ENCODE measurements around the gene GRWD1. TPM values are rescaled to one million over a fixed set of nuclear protein-coding genes. Genes with fewer than 3 reads are reported as not detected.

Gene GRWD1
- total and polyA plus RNA-seq, 2 of the 13 experiments (the other 11 are each of a cell fraction or from before 2014, with no cell fraction given) = 10.8 to 46.6 TPM

GRCh38 chr19:48500830-48501493 is 55.2 kb downstream of the GRWD1 start (continued):
- TF ChIP-seq, protein P1, sequence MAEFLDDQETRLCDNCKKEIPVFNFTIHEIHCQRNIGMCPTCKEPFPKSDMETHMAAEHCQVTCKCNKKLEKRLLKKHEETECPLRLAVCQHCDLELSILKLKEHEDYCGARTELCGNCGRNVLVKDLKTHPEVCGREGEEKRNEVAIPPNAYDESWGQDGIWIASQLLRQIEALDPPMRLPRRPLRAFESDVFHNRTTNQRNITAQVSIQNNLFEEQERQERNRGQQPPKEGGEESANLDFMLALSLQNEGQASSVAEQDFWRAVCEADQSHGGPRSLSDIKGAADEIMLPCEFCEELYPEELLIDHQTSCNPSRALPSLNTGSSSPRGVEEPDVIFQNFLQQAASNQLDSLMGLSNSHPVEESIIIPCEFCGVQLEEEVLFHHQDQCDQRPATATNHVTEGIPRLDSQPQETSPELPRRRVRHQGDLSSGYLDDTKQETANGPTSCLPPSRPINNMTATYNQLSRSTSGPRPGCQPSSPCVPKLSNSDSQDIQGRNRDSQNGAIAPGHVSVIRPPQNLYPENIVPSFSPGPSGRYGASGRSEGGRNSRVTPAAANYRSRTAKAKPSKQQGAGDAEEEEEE (CRISPR knock-in tag; IDR thresholded peaks at IDR 0.05; ENCODE audit: borderline replicate concordance) = no peak
- TF ChIP-seq, protein P2, sequence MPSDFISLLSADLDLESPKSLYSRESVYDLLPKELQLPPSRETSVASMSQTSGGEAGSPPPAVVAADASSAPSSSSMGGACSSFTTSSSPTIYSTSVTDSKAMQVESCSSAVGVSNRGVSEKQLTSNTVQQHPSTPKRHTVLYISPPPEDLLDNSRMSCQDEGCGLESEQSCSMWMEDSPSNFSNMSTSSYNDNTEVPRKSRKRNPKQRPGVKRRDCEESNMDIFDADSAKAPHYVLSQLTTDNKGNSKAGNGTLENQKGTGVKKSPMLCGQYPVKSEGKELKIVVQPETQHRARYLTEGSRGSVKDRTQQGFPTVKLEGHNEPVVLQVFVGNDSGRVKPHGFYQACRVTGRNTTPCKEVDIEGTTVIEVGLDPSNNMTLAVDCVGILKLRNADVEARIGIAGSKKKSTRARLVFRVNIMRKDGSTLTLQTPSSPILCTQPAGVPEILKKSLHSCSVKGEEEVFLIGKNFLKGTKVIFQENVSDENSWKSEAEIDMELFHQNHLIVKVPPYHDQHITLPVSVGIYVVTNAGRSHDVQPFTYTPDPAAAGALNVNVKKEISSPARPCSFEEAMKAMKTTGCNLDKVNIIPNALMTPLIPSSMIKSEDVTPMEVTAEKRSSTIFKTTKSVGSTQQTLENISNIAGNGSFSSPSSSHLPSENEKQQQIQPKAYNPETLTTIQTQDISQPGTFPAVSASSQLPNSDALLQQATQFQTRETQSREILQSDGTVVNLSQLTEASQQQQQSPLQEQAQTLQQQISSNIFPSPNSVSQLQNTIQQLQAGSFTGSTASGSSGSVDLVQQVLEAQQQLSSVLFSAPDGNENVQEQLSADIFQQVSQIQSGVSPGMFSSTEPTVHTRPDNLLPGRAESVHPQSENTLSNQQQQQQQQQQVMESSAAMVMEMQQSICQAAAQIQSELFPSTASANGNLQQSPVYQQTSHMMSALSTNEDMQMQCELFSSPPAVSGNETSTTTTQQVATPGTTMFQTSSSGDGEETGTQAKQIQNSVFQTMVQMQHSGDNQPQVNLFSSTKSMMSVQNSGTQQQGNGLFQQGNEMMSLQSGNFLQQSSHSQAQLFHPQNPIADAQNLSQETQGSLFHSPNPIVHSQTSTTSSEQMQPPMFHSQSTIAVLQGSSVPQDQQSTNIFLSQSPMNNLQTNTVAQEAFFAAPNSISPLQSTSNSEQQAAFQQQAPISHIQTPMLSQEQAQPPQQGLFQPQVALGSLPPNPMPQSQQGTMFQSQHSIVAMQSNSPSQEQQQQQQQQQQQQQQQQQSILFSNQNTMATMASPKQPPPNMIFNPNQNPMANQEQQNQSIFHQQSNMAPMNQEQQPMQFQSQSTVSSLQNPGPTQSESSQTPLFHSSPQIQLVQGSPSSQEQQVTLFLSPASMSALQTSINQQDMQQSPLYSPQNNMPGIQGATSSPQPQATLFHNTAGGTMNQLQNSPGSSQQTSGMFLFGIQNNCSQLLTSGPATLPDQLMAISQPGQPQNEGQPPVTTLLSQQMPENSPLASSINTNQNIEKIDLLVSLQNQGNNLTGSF (CRISPR knock-in tag; IDR thresholded peaks at IDR 0.05) = no peak
- TF ChIP-seq FUBP1 (CRISPR knock-in tag; IDR thresholded peaks at IDR 0.05; ENCODE audit: borderline replicate concordance) = 0 out of 2 replicates have a peak, but pooled peaks have one; percentile 64
- TF ChIP-seq ERF (CRISPR knock-in tag; IDR thresholded peaks at IDR 0.05) = peak; percentile 38; the same call in 1 of the 2 replicates
- TF ChIP-seq HMGA1 (CRISPR knock-in tag; conservative IDR thresholded peaks at IDR 0.05) = no peak
- TF ChIP-seq CBX1 (IDR thresholded peaks at IDR 0.05; ENCODE audit: low read depth) = no peak
- TF ChIP-seq MTA3 (CRISPR knock-in tag; IDR thresholded peaks at IDR 0.05) = no peak
- TF ChIP-seq CCDC6 (CRISPR knock-in tag; IDR thresholded peaks at IDR 0.05) = no peak
- TF ChIP-seq RCOR2 (CRISPR knock-in tag; IDR thresholded peaks at IDR 0.05) = no peak
- TF ChIP-seq TMF1 (CRISPR knock-in tag; IDR thresholded peaks at IDR 0.05; ENCODE audit: low read depth) = no peak
- TF ChIP-seq ZNF180 (CRISPR knock-in tag; IDR thresholded peaks at IDR 0.05; ENCODE audit: borderline replicate concordance, low read depth) = no peak
- TF ChIP-seq MED13 (CRISPR knock-in tag; IDR thresholded peaks at IDR 0.05) = no peak
- peak; percentile 54; the same call in 1 of the 2 replicates for TF ChIP-seq KDM5B (CRISPR knock-in tag; IDR thresholded peaks at IDR 0.05; ENCODE audit: borderline replicate concordance)
- TF ChIP-seq ZNF276 (CRISPR knock-in tag; IDR thresholded peaks at IDR 0.05; ENCODE audit: low read depth) = no peak
- TF ChIP-seq ZNF333 (CRISPR knock-in tag; IDR thresholded peaks at IDR 0.05; ENCODE audit: borderline replicate concordance) = no peak
- no peak for TF ChIP-seq SRF (IDR thresholded peaks at IDR 0.05; ENCODE audit: low read depth, low read length)

Measured in HepG2 (cell line).